ENCODE results near the gene PMP22. TPM values are rescaled to one million over a fixed set of nuclear protein-coding genes. Genes with fewer than 3 reads are reported as not detected.

The PMP22 gene
- total RNA-seq, 3 donors from 2014 or later = 16.7 to 149 (median 54.2) TPM

DNA sequence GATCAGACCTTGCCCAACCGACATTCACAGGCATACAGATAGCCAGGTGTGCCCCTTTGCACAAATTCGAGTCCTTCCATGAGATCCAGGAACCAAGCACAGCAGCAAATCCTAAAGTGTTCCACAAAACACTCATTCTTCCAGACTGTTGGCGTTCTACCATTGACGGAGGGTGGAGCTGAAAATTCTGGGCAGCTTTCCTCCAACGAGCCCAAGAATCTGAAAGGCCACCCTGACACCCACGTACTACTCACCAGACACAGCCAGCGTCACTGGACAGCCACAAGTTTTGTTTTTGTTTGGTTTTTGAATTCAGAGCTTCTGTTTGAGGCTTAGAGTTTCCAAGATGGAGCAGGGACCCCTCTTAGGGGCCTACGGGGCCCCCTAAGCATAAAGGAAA lies 83.8 kb downstream of the PMP22 start:
- intact Hi-C loops (cut with DNase I, micrococcal nuclease) = no loop called here

GRCh38 chr17:15180121-15180561 lies 85.0 kb downstream of the PMP22 start:
- DNase-seq (no peak), ATAC-seq (no peak)
- Histone ChIP-seq H3K36me3 (ENCODE audit: low read depth) (no peaks in the 10 kb centered on the region), H3K4me1 (ENCODE audit: low read depth) (no peaks in the 10 kb centered on the region), H3K9me3 (no peaks in the 10 kb centered on the region), H3K4me3 (no peak overlapping the region)
- TF ChIP-seq CTCF (IDR thresholded peaks at IDR 0.05) = no peak
- intact Hi-C loops (cut with DNase I, micrococcal nuclease) = no loop called here

More for the DNA sequence above, 83.8 kb downstream of the PMP22 start:
- ATAC-seq = no peak
- Histone ChIP-seq H3K4me1 (ENCODE audit: low read depth) (no peaks in the 10 kb centered on the region), H3K9me3 (no peaks in the 10 kb centered on the region), H3K4me3 (no peak overlapping the region), H3K36me3 (ENCODE audit: low read depth) (no peaks in the 10 kb centered on the region)
- no peak for DNase-seq
- TF ChIP-seq CTCF (IDR thresholded peaks at IDR 0.05) = no peak

Small RNA genes lying within 50 kb of the gene (microRNA-seq; reads per million reads assigned to microRNA genes)
- 0.70 reads per million for gene MIR4731

Other genes with a start within 250 kb of the PMP22 start
- gene TEKT3, start 76.3 kb upstream of the PMP22 start, total RNA-seq = under 1 TPM in 2 of 3 donors, not detected in 1; 0.60 to 0.69 TPM
- 10 to 100 TPM in 1 of 3 donors, 1 to 10 TPM in 2; 4.8 to 17.5 (median 5.7) TPM for gene CDRT4, start 202.3 kb upstream of the PMP22 start, total RNA-seq